ENCODE data around the gene LY6G5C. TPM values are rescaled to one million over a fixed set of nuclear protein-coding genes. Genes with fewer than 3 reads are reported as not detected.

The LY6G5C gene
- total and polyA plus RNA-seq, 4 donors = 2.8 to 5.0 (median 3.5) TPM

GRCh38 chr6:31728767-31729514 is 48.1 kb upstream of the LY6G5C start, which contains the start of gene DDAH2:
TSS of gene DDAH2 (minus strand) at chr6:31729299. CDS start at chr6:31729161, 138 bp downstream.
- Histone ChIP-seq H3K36me3 (ENCODE audit: control insufficient read depth in 4 of 4, insufficient read depth in 4 of 4, low read length in 4 of 4) (peaks cover 7 to 43% (median 33%) of the 10 kb centered on the region in 4 donors), H3K4me1 (ENCODE audit: control insufficient read depth in 5 of 5, insufficient read depth in 5 of 5, low read length in 5 of 5) (peaks cover 0 to 16% (median 7%) of the 10 kb centered on the region in 5 donors), H3K27ac (ENCODE audit: low read depth in 1 of 2, low read length in 1 of 2) (peak within 1 kb of the TSS; percentile 90 to 93), H3K9ac (ENCODE audit: insufficient read depth in 1 of 2, low read length in 2 of 2) (peak within 1 kb of the TSS; percentile 70 to 78), H3K27me3 (ENCODE audit: control insufficient read depth in 3 of 3, insufficient read depth in 3 of 3, low read length in 2 of 3) (no peaks in the 10 kb centered on the region), H3K9me3 (ENCODE audit: control insufficient read depth in 4 of 4, insufficient read depth in 3 of 4, low read length in 3 of 4) (no peaks in the 10 kb centered on the region), H3K4me3 (peak within 1 kb of the TSS; percentile 36)
- TF ChIP-seq CTCF (IDR thresholded peaks at IDR 0.05; ENCODE audit: control extremely low read depth, extremely low read depth) = no peak
- no peak for DNase-seq
- 18 to 32% methylated on average over 36 of the region's 36 CpGs for WGBS, 2 donors
- ATAC-seq (ENCODE audit: insufficient read depth, low FRiP score) = peak; percentile 19

- TF ChIP-seq CTCF (IDR thresholded peaks at IDR 0.05; ENCODE audit: control extremely low read depth, extremely low read depth) = no peak
- peak overlapping the region in 1 of 2 donors; percentile 90 for H3K27ac ChIP-seq (ENCODE audit: low read depth in 1 of 2, low read length in 1 of 2)
- WGBS, 2 donors = 75 to 77% methylated on average over 41 of the region's 41 CpGs
- H3K4me1 ChIP-seq (ENCODE audit: control insufficient read depth in 5 of 5, insufficient read depth in 5 of 5, low read length in 5 of 5) = peaks cover 0 to 16% (median 6%) of the 10 kb centered on the region in 5 donors
- H3K4me3 ChIP-seq = peak overlapping the region; percentile 36
- peaks cover 5 to 35% (median 26%) of the 10 kb centered on the region in 4 donors for H3K36me3 ChIP-seq (ENCODE audit: control insufficient read depth in 4 of 4, insufficient read depth in 4 of 4, low read length in 4 of 4)
- ATAC-seq (ENCODE audit: insufficient read depth, low FRiP score) = no peak
- H3K9ac ChIP-seq (ENCODE audit: insufficient read depth in 1 of 2, low read length in 2 of 2) = peak overlapping the region; percentile 36 to 41
- H3K27me3 ChIP-seq (ENCODE audit: control insufficient read depth in 3 of 3, insufficient read depth in 3 of 3, low read length in 2 of 3) = no peaks in the 10 kb centered on the region
- no peak for DNase-seq
- H3K9me3 ChIP-seq (ENCODE audit: control insufficient read depth in 4 of 4, insufficient read depth in 3 of 4, low read length in 3 of 4) = no peaks in the 10 kb centered on the region
Measured at GRCh38 chr6:31727717-31728671, 47.1 kb upstream of the LY6G5C start.

- Histone ChIP-seq H3K4me1 (ENCODE audit: control insufficient read depth in 5 of 5, insufficient read depth in 5 of 5, low read length in 5 of 5) (peaks cover 0 to 16% (median 6%) of the 10 kb centered on the region in 5 donors), H3K4me3 (no peak overlapping the region), H3K27ac (ENCODE audit: low read depth in 1 of 2, low read length in 1 of 2) (peak overlapping the region in 1 of 2 donors; percentile 80), H3K9me3 (ENCODE audit: control insufficient read depth in 4 of 4, insufficient read depth in 3 of 4, low read length in 3 of 4) (no peaks in the 10 kb centered on the region), H3K36me3 (ENCODE audit: control insufficient read depth in 4 of 4, insufficient read depth in 4 of 4, low read length in 4 of 4) (peaks cover 5 to 34% (median 24%) of the 10 kb centered on the region in 4 donors), H3K9ac (ENCODE audit: insufficient read depth in 1 of 2, low read length in 2 of 2) (no peak overlapping the region), H3K27me3 (ENCODE audit: control insufficient read depth in 3 of 3, insufficient read depth in 3 of 3, low read length in 2 of 3) (no peaks in the 10 kb centered on the region)
- WGBS, 2 donors = 54 to 58% methylated on average over 7 of the region's 7 CpGs
- DNase-seq = no peak
- ATAC-seq (ENCODE audit: insufficient read depth, low FRiP score) = no peak
- TF ChIP-seq CTCF (IDR thresholded peaks at IDR 0.05; ENCODE audit: control extremely low read depth, extremely low read depth) = no peak
Measured at GRCh38 chr6:31727034-31727716, 46.3 kb upstream of the LY6G5C start.
